HG03196 (cell line): ENCODE data around the gene CDH5.

Experiments
- ATAC-seq: cut with Tn5 transposase; IDR thresholded peaks from one replicate; pipeline ENCODE4 v1.9.1; 2021; ENCODE audit not compliant: unreplicated experiment

Gene CDH5

DNA sequence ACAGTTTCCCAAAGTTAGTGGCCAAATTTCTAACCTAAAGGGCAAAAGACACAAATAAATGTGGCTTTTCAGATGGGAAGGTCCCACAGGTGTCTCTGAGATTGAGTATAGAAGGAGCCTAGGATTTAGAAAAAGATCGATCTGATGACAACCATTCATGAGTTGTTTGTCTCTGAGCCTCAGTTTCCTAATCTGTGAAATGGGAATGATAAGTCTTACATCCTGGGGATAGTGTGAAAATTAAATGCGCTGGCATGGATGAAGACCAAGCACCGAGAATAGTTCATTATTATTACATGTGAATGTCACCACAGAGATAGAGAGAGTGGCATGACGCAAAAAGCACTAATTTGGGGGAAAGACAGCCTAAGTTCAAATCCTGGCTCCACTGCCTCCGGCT is 7.2 kb downstream of the CDH5 start:
- ATAC-seq, result no peak

DNA sequence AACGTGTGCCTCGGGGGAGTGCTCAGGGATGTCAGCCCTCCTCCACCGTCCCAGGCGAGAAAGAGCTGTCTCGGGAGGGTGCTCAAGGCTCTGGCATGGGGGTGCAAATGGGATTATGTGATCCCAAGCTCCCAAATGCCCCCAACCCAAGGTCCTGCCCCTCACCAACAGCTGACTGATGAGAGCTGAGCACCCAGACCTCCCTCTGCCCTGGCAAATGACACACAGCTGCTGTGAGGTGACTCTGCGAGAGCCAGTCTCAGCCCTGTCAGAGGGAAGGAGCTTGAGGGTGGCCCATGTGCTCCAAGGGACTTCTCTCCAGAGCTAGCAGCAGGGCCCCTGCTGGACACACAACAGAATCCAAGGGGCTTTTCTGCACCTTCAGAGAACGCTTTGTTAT is 7.7 kb downstream of the CDH5 start:
- ATAC-seq, result no peak

DNA sequence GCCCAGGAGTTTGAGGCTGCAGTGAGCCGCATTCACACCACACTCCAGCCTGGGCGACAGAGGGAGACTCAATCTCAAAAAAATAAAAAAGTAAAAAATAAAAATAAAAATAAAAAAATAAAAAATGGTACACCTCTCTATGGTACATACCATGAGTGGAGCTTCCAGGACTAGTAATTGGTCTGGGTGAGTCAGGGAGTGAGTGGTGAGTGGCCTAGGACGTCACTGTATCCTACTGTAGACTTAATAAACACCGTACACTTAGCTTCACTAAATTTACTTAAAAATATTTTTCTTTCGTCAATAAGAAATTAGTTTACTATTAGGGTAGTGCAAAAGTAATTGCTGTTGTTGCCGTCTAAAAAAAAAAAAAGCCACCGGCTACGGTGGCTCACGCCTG is 9.0 kb downstream of the CDH5 start:
- no peak for ATAC-seq

DNA sequence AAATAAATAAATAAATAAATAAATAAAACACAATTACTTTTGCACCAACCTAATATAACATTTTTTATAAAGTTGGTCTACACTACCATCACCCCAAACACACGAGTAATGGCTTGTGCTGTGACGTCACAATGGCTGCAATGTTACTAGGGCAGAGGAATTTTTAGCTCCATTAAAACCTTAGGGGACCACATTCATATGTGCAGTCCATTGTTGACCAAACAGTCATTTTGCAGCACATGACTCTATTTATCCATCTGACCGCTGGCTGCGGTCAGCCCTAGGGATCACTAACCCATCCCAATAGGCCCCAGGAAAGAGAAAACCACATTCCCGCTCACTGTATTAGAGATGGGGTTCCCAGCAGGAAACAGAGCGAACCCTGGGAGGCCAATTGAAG is 9.6 kb downstream of the CDH5 start:
- ATAC-seq, result no peak

DNA sequence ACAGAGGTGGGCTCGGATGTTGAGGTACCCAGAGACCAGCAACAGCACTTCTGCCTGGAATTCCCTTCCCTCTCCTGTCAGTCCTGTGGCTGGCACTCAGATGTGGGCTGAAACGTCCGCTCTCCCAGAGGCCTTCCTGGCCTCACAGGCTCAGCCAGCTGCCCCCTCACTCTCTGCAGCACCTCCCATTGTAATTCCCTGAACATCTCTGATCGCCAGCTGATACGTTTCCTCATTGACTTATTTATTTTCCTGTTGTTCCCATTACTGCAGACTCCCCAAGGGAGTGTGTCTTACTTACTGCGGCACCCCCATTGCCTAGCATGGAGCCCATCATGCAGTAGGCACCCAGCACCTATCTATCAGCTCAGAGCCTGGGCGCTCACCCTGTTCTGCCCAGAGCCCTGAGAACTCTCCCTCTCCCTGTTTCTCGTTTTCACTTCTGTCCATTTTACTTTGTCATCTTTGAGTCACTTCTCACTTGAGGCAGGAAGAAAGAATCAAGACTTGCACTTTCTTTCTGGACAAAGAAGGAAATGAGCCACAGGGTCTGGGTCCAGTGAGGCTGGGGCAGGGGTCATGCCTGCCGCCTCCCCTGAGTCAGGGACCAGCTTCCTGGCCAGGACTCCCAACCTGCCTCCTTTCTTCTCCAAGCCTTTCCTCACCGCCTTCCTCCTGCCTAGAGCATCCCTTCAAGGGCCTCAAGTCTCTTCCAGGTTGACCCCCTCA is 10.2 kb downstream of the CDH5 start:
- ATAC-seq, result no peak

DNA sequence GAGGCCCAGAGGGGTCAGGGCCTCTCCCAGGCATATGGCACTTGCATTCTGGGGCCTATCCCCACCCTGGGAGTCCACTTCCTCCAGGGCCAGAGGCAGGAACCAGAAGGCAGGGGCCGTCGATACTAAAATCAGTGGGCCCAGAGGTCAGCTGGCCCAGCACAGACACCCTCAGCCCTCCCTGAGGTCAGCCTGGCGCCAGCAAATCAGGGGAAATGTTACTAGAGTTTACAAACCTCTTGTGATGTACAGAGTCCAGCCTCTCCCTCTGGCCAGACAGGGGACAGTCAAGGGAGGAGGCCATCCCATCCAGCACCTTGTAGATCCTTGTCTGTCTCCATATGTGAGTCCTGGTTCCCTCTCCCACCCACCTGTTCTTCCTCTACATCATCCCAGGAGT is 10.8 kb downstream of the CDH5 start:
- ATAC-seq, result no peak

DNA sequence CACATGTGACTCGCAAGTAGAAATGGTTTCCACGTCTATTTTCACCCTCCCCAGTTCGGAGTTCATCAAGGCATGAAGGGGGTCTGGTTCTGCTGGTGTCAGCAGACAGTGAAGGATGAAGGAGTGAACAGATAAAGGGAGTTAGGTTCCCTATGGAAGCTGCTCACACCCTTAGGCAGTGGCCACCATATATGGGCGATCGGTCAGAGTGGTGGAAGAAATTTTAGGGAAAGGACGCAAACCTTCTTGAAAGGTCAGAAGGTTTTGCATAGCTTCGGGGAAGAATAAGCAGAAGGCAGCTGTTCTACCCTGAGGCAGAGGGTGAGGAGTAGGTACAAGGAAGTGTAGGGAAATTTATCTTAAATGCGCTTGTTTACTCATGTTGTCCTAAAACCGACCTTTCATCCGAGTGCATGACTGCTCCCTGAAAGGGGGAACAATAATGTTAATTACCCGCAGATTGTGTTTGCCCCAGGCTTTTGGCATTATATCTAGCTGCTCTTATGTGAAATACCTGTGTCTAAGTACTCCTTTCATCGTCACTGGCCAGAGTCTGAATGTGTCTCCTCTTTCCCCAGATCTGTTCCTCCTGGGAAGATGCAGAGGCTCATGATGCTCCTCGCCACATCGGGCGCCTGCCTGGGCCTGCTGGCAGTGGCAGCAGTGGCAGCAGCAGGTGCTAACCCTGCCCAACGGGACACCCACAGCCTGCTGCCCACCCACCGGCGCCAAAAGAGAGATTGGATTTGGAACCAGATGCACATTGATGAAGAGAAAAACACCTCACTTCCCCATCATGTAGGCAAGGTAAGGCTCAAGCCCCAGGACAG is 12.5 kb downstream of the CDH5 start:
- no peak for ATAC-seq

DNA sequence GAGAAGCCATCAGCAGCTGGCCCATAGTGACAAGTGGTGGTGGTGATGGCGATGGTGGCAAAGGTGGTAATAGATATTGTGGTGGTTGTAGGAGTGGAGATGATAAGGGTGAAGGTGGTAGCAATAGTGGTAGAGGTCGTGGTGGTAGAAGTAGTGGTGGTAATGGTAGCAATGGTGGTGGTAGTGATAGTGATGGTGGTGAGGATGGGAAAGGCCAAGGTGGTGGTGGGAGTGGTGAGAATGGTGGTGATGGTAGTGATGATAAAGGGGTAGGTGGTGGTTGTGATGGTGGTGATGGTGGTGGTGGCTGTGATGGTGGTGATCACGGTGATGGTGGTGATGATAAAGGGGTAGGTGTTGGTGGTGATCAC is 13.1 kb downstream of the CDH5 start:
- ATAC-seq, result no peak

DNA sequence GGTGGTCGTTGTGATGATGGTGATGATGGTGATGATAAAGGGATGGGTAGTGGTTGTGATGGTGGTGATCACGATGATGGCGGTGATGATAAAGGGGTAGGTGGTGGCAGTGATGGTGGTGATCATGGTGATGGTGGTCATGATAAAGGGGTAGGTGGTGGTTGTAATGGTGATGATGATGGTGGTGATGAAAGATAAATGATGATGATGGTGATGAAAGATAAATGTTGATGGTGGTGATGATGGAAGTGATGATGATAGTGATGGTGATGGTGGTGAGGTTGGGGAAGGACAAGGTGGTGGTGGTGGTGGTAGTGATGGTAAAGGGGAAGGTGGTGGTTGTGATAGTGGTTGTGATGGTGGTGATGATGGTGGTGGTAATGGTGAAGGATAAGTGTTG is 13.9 kb downstream of the CDH5 start:
- no peak for ATAC-seq

DNA sequence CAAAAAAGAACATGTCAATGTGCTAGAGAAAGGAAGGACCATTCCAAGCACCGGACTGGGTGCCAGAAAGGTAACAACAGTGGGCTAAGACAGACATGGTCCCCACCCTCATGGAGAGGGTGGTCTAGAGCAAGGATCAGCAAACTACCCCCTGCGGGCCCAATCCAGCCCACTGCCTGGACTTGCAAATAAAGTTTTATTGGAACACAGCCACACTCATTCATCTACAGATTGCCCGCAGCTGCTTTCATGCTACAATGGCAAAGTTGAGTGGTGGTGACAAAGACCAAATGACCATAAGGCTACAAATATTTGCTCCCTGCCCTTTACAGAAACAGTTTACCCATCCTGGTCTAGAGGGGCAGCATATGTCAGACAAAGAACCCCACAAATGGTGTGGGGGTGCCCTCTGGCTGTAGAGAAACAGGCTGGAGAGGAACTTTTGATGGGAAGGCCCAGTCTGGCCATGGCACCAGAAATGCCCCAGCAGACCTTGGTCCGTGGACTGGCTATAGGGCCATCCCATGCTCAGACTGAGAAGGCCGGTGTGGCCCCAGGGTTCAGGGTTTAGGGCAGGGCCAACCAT is 15.2 kb downstream of the CDH5 start:
- ATAC-seq, result no peak

DNA sequence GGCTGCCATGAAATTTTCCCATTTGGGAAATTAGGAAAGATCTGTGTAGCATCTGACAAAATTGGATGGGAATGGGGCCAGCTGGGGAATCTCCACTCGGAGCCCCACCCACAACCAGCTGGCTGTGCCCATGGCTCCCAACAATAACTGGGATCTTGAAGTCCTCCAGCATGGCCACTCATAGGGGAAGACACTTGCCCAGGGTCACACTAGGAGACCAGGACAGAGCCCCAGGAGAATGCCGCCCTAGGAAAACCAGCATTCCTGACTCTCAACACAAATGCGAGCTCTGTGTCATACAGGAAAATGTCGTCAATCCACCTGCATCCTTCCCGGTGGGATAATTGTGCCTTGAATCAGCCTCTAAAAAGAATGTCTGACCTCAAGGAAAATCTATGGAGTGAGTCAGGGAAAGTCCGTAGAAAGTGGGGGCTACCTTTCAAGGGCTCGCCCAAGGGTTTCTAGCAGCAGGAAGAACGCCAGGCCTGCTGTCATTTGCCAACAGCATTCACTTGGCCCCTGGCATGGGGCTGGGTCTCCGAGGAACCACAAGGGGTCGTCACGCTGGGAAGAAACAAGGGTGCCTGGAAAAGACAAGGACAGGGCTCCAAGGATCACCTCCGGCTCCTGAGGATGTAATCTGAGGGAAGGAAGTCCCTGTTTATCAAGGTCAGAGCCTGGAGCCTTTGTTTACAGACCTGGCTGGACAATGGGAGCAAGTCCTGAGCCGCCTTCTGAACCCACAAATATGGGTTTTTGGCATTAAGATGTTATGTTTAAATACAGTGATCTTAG is 15.9 kb downstream of the CDH5 start:
- no peak for ATAC-seq

DNA sequence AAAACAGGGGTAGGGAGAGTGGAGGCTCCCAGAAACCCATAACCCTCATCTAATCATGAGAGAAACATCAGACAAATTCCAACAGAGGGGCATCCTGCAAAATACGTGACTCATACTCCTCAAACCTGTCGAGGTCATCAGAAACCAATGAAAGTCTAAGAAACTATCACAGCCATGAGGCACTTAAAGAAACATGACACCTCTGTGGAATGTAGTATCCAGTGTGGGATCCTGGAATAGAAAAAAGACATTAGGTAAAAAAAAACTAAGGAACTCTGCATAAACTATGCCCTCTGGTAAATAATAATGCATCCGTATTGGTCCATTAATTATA is 16.4 kb downstream of the CDH5 start:
- ATAC-seq, result no peak

DNA sequence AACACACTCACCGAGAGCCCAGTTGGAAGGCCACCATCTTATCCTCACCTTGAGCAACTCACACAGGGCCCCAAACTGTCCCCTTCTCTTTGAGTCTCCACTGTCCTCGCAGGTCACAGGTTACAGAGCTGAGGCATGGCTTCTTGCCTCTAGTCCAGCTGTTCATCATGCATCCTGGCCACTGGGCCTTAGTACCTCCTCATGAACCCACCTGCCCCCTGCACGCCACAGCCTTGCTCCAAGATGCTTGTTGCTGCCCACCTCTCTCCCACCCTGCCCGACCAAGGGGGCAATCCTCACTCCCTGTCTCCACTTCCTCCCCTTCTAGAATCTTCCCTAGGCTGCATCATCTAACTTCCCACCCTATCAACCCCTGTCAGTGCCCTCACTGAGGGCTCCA is 17.1 kb downstream of the CDH5 start:
- ATAC-seq, result no peak

DNA sequence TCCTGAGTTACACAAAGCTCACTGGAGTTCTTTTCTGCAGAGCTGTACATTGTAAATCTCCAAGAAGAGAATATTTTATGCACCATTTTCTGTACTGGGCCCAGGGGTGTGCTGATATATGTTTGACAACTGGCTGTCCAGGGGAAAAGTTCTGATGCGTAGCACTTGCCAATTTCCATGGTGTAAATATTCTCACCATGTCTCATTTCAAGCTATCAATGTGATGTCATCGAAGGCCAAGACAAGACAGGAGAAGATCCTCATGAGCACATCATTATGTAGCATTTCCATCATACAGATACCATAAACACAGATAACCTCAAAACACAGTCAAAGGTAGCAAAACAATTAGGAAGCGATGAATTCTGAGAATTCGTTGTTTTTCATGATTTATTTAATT is 18.9 kb downstream of the CDH5 start:
- ATAC-seq, result no peak

DNA sequence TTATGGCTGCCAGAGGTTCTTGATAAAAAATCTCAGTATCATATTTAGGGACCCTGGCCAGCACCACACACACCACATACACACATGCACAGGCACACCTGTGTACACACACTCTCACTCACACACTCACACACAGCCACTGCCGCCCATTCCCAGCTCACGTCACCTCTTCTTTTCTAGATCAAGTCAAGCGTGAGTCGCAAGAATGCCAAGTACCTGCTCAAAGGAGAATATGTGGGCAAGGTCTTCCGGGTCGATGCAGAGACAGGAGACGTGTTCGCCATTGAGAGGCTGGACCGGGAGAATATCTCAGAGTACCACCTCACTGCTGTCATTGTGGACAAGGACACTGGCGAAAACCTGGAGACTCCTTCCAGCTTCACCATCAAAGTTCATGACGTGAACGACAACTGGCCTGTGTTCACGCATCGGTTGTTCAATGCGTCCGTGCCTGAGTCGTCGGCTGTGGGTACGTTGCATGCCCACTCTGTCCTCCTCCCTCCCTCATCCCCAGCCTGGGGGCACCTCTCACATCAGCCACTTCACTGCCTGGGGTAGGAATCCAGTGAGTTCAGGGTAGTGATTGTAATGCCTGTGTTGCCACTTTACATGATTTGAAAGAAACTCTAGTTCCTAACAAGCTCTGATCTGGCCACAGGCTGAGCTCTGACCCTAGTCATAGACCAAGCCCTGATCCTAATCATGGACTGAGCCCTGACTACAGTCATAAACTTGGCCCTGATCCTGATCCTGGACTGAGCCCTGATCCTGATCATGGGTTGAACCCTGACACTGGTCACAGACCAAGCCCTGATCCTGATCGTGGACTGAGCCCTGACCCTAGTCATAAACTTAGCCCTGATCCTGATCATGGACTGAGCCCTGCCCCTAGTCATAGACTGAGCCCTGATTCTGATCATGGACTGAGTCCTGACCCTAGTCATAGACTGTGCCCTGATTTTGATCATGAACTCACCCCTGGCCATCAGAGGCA is 20.4 kb downstream of the CDH5 start:
- ATAC-seq, result no peak

DNA sequence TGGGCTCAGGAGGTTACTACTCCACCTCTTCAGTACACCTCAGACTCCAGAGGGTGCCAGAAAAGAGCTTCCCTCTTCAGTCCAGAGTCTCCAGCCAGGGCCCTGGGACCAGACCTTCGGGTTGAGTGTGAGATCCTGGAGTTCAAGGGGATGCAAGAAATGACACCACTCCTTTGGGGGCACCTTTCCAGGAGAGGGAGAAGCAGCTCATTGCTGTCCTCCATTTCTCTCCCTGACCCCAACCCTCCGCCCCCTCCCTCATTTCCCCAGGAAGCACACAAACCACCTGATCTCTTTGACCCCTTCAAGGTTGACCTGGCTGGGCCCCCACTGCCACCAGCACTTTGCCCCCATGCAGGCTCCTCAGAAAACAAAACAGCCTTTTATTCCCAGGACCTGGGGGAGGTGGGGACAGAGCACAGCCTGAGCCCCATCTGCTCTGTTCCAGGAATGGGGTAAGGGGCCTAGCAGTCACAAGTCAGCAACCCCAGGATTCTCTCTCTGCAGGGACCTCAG is 21.4 kb downstream of the CDH5 start:
- no peak for ATAC-seq

DNA sequence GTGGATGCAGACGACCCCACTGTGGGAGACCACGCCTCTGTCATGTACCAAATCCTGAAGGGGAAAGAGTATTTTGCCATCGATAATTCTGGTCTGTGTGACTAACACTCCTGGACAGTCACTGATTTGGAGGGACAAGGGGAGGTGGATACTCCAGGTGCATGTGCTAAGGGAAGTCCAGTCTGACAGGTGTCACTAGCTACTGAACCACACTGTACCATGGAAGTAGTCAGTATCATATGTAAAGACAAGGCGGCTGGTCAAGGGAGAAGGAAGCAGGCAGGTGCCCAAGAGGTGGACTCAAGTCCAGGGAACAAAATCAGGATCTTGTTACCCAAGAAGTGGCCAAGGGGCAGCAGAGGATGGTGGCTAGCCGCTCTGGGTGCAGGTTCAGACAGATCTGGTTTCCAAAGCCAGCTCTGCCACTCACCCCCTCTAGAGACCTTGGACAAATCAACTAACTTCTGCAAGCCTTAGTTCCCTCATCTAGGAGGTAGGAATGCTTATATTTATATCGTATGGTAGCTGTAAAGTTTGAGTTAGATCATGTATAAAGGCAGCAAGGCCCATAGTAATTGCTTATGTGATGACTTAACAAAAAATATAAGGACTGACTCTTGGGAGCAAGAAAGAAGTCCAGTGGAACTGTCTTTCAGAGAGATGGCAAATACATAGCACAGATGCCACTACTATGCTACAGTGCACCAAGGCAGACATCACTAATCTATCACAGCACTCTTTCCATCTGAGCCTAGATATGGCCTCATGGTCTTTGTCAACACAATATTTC is 22.1 kb downstream of the CDH5 start:
- no peak for ATAC-seq

DNA sequence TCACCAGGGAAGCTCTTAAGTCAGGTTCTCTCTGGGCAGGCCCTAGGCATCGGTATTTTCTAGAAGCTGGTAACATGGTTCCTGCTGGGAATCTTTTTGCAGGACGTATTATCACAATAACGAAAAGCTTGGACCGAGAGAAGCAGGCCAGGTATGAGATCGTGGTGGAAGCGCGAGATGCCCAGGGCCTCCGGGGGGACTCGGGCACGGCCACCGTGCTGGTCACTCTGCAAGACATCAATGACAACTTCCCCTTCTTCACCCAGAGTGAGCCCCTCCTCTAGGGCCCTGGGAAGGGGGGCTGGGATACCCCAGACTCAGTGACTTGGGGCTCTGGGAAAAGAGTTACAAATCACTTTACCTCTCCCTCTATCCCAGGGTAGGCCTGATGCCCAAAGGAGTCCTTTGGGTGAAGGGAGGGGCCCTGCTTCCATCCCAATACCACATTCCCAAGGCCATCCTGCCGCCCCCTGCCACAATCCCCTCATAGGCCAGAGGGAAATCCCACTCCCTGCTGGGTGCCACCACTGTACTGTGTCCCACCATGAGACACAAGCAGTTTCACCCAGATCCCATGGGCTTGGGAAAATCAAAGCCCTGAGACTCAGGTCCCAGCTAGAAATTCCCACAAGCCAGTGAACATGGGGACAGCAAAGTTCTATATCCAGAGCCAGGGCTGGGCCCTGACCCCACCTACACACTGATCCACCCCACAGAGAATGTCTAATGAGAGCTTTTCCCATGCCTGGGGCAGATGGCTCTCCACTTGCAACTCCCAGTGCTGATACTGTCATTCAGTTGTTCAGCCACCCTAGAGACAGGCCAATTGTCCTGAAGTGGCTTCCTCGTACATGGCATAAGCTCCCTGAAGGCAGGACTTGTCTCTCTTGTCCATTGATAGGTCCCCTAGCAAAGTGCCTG is 23.0 kb downstream of the CDH5 start:
- ATAC-seq, result no peak
